GM21390 (cell line): Measurements from ENCODE around the gene DENND1A.
"Not testable (repeated sequence)": the region's sequence is repeated elsewhere in the genome, so short reads cannot be mapped to it uniquely, and the experiment has no call there.

ENCODE experiments used
- ATAC-seq: cut with Tn5 transposase; IDR thresholded peaks from one replicate; pipeline ENCODE4 v1.9.1; 2021; ENCODE audit not compliant: unreplicated experiment

DENND1A gene

DNA sequence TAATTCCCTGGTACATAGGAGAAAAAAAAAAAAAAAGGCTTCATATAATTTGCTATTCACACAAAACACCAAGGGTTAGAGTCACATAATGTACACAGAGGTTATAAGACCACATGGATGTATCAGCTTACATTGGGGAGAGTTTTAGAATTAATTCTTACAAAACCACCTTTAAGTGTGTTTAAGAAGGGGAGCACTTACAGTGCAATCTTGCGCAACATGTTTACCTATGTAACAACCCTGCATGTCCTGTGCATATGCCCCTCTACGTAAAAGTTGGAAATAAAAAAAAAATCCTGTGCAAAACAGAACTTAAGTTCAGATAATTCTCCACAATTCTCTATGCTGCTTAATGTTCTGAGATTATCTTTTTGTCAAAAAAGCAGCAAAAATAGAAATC is 190.0 kb downstream of the DENND1A start:
- no peak for ATAC-seq

DNA sequence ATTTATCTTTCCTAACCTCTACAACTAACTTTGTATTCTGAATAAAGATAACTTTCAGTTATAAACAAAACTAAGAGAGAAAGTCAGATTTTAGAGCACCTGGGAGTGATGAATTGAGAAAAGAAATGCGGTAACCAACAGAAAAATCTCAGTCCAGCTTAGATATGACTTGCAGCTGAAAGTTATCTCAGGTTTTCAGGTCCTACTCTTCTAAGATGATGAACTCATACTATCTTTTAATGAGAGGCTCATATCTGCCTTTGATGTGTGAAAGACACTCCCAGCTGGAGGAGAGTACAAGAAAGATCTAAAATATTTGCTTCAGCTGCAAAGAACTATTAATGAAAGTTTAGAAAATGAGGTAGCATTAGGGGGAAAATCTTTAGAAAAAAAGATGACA is 190.5 kb downstream of the DENND1A start:
- ATAC-seq: no peak

DNA sequence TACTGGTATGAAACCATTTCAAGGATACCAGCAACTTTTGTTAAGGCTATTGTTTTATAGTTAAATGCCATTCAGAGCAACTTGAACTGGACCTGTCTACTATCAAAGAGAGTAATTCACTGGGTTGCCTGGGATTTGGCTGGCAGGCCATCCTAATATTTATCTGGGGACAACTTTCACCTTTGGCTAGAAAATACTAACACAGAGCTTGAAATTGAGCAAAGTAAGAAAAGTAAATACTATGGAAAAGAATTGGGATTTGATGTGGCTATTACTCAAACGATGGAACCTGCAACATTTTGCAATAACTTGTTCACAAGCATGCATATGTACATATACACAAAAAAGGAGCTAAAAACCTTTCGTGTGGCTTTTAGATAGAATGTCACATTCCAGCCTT is 191.3 kb downstream of the DENND1A start:
- ATAC-seq: no peak

DNA sequence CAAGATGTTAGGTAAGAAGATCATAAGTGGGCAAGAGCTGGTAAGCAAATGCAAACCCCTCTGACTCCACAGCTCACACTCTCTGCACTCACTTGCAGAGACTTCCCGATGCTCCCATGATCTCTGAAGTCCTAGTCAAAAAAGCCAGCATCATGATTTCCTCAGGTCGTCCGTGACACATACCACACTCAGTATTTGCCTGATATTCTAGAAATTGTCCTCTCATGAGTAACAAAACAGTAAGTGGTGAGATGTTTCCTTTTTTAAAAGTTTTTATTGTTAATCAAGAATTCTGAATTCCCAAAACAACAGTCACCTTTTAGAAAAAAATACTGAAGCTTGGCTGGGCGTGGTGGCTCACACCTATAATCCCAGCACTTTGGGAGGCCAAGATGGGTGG is 194.6 kb downstream of the DENND1A start:
- no peak for ATAC-seq

DNA sequence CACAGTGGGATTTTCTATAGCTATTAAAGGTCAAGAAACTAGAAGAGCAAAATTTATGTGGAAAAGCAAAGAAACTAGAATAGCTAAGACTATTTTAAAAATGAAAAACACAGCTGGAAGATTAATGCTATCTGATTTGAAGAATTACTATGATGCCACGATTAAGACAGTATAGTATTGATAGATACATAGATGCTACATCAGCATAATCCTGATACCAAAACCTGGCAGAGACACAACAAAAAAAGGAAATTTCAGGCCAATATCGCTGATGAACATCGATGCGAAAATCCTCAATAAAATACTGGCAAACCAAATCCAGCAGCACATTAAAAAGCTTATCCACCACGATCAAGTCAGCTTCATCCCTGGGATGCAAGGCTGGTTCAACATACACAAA is 201.4 kb downstream of the DENND1A start:
- ATAC-seq: not testable (repeated sequence)

DNA sequence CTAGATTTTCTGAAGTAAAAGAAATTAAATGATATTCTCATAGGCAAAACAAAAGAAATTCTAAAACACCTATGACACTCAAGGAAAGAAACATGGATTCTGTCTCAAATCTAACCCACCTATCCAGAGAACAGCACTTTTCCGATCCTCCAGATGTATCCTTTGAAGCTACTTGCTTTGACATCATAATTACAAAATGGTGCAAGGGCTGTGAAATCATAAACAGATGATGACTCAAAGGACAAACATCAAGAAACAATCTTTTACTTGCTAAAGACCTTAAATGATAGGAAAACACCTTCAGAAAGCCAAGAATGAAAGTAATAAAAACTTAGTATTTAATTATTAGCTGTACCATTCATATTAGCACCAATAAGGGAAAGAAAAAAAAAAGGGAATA is 202.6 kb downstream of the DENND1A start:
- no peak for ATAC-seq

DNA sequence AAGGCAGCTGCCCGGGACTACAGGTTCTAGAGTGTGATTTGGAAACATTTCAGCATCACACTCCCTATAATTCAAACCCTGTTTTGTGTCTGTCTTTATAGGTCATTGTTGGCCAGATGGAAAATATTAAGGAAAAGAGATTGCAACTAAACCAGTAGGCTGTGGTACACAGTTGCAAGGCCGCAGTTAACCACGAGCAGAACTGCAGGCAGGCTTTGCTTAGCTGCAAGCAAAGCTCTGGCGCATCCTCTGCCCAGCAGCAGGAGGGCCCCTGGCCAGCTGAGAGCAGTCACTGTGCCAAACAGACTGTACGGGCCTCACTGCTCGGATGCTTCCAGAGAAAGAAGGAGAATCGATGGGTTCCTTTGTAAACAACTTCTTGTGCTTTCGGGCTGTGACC is 204.5 kb downstream of the DENND1A start:
- ATAC-seq: no peak

DNA sequence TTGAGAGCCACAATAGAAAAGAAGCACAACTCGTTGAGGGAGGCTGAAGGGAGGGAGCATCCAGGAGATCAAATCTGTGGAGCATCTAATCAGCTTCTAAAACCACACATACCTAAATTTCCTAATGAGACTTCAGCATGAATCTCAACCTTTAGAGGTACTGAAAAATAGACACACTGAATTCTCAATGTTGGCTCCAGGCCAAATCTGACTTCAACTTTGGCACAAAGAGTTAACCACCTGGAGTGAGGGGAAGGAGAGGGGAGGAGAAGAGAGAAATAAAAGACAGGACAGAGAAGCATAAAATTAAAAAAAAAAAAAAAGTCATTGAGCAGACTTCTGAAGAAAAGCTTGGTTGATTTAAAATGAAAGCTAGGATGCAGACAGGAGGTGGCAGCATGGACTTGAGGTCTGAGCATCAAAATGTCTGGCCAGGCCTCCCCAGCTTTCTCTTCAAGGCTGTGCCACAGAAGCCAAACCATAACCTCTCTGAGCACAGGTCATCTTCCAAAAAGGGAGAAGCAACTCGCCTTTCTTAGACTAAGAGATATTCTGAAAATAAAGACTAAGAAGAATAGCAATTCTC is 205.6 kb downstream of the DENND1A start:
- no peak for ATAC-seq

DNA sequence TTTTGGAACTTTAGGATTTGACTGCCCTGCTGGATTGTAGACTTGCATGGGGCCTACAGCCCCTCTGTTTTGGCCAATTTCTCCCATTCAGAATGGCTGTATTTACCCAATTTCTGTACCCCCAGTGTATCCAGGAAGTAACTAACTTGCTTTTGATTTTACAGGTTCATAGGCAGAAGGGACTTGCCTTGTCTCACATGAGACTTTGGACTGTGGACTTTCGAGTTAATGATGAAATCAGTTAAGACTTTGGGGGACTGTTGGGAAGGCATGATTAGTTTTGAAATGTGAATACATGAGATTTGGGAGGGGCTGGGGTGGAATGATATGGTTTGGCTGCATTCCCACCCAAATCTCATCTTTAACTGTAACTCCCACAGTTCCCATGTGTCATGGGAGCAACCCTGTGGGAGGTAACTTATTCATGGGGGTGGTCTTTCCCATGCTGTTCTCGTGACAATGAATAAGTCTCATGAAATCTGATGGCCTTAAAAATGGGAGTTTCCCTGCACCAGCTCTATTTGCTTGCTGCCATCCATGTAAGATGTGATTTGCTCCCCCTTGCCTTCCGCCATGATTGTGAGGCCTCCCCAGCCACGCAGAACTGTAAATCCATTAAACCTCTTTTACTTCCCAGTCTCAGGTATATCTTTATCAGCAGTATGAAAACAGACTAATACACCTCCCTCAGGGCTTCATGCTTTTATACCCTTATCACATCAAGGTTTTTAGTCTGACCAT is 206.6 kb downstream of the DENND1A start:
- ATAC-seq: no peak

DNA sequence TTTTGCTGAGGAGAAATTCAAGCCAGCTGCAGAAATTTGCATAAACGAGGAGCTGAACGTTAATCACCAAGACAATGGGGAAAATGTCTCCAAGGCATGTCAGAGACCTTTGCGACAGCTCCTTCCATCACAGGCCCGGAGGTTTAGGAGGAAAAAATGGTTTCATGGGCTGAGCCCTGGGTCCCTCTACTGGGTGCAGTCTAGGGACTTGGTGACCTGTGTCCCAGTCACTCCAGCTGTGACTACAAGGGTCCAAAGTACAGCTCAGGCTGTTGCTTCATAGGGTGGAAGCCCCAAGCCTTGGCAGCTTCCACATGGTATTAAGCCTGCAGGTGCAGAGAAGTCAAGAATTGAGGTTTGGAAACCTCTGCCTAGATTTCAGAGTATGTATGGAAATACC is 207.5 kb downstream of the DENND1A start:
- no peak for ATAC-seq

DNA sequence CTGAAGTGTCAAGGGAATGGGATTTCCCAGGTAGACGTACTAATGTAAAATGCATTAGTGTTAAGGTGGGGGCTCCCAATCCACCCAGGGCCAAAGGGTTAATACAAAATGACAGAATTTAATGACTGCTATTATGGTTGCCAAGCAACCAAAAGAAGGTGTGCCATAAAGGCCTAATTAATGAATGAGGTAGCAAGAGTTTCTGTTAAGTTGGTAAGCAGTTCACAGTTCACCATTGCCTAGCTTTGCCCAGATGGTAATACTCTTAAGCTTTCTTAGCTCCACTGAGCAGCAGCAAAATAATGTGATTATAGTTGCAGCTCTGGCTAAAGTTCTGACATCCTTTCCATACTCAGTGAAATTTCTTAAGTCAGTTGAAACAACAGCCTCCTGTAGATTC is 211.7 kb downstream of the DENND1A start:
- no peak for ATAC-seq

DNA sequence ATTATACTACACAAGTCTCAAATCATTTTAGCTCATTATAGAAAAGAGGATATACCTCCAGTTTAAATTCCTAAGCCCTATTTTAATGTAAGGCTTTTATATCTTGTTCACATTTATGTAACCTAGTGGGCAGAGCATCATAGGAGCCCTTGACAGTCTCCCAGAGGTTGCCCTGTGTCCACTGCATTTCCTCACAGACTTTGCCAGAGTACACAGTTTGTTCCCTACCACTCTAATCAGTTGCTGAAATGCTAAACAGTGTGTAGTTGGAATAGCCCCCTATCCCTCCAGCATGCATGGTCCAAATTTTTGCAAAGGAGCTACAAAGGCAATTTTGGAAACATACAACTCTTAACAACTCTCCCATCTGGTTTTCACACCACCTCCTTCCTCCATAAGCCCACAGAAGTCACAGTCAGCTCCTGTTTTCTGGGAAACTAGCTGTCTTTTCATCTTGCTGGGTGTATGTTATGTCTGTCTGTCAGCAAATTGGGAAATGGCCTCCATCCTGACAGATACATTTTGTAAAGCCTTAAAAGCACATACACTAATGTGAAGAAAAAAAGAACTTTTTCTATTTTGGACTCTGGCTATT is 212.2 kb downstream of the DENND1A start:
- no peak for ATAC-seq

DNA sequence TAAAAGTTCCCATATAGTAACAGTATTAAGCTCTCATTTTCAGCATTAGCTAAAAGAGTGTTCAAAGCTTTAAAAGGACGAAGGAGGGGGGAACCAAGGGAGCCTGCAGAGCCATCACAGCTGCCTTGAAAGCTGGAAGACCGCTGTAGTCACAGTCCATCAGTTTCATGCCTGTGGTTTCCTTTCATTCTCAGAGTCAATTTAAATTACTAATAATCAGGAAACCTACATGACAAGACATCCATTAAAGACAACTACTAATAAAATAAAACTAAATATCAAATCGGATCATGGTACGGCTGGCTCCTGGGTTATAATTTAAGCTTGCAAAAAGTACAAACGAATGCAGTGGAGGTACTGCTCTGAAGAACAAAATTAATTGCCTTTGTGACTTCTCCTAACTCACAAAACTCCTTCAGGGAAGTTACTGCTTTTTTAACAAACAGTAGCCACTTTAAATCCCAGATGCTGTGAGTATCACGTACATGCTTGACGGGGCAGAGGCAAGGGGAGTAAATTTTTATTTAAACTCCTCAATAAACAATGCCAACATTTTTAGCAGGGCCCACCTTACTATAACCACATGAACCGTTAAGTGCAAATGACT is 213.5 kb downstream of the DENND1A start:
- no peak for ATAC-seq

DNA sequence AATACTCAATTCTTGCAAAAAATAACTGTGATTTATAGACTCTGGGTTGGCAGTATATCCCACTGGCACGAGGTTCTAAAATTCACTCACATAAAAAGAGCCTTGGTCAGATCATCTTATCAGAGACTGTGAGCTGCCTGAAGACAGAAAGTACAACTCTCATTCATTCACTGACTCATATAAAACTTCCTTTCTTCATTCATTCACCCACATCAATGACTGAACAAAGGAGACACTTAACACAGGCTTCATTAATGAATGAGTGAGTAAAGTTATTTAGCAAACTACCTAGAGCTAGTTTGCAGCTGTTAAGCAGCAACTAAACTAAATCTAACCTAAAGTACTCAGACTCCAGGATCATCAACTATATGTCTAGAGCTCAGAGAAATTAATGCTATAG is 214.7 kb downstream of the DENND1A start:
- ATAC-seq: no peak

DNA sequence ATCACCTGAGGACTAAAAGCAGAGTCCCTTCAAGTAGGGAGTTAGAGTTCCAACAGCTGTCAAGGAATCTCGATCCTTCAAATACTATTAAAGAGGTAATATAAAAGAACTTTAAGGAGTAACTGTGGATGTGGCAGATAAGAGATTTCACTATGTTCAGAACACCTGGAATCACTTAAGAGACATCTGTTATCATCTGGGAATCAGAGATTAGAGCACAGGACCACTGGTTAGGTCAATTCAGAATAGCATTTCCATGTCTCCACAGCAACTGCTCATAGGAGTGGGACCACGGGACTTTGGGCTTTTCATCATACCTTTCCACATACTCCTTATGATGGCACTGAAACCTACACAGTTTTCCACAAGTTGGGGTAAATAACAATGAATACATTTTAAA is 216.6 kb downstream of the DENND1A start:
- no peak for ATAC-seq

DNA sequence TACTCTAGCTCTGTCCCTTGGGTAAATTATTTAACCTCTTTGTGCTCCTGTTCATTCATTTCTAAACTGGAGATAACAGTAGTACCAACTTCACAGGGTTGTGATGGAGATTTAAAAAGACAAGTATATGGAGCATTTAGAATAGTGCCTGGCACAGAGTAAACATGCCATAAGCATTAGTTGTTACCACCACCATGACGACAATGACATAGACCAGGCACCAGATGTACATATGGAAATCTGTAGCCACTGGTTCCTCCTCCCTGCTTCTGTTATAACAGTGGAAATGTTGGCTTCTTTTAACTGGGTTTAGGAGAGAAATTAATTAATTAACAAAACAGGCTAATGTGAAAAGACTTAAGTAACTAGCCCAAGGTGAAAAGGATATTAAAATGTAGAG is 217.5 kb downstream of the DENND1A start:
- no peak for ATAC-seq

DNA sequence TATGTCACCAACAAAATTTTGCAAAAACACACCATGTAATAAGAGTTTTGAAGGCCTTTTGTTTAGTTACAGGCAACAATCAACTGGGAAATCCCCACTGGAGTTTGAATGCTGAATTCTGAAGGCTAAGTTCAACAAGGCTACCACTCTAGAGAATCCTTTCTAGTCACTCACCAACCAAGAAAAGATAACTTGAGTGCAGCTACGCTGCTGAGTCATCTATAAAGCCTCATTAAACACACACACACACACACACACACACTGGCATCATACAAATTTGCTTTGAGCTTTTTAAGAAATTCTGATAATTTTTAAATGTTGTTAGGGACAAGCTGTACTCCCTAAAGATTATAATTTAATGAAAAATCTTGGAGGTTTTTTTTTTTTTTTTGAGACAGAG is 219.6 kb downstream of the DENND1A start:
- ATAC-seq: no peak

DNA sequence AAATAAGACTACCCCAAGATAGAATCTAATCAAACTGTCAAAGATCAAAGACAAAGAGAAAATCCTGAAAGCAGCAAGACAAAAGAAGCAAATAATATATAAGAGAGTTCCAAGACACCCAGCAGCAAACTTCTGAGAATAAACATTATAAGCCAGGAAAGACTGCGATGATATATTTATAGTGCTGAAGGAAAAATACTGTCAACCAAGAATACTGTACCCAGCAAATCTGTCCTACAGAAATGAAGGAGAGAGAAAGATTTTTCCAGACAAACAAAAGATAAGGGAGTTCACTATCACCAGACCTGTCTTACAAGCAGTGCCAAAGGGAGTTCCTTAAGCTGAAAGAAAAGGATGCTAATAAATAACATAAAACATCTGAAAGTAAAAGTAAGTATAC is 227.4 kb downstream of the DENND1A start:
- no peak for ATAC-seq

DNA sequence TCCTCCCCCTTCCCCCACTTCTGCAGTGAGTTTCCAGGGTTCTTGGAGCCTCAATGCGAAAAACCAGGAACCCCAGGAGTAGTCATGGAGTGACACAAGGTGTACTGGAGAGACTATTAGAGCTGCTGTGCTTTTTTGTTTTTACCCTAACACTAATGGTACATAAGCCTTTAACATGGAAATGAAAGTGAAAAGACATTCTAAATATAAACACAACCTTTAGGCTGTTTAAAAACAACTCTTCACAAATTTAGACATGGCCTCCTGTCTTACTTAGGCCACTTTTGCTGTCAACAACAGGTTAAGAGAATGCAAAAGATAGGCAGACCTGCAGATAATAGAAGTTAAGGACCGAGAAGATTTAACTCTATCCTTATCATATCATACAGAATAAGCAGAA is 232.2 kb downstream of the DENND1A start:
- ATAC-seq: no peak

DNA sequence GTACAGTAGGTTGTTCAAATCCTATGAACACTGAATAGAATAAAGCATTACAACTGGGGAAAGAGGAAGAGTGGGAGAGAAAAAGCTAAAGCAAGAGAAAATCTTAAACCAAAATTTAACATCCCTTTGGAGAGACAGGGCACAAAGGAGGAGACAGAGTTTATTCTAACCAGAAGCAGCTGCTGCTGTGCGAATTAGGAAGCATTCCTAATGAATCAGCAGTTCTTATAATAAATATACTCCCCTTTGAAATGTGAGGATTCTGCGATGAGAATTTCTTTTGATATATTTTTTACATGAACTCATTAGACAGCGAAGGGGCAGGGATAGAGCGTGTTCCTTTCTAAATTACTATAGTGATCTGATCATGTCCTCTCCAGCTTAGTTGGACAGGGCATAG is 233.4 kb downstream of the DENND1A start:
- no peak for ATAC-seq

DNA sequence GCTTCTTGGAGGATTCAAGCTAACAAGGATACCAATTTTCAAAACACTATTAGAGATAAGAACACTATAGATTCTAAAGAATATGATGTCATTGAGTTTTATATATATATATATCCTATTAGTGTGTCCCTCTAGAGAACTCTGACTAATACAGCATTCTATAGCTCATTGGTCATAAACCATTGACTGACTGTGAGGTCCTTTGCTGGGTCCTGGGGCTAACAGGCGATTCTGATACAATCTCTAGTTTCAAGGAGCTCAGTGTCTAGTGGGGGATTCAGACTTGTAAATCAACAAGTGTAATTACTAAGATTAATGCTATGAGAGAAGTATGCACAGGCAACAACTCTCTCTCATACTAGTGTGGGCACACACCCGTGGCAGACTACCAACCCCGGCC is 234.5 kb downstream of the DENND1A start:
- no peak for ATAC-seq

DNA sequence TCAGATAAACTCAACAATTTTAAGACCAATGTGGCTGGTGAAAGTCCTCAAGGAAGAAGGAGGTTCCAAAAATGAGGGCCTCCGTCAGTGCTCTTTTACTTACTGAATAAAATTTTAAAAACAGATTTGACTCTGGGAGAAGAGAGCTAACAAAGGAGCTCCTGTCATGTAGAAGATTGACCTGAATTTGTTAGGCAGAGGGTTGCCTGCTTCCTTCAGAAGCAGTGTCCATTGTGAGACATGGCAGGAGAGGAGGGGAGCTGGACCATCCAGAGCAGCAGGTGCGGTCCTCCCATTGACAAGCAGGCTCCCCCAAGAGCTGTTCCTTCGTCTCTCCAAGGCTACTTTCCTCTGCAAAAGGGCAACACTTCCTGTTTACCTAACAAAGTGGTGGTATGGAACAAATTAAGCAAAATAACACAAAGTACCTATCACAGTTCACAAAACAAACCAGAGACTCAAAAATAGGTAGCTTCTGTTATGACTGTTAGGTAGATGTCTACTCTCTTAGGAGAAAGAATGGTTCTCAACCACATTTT is 238.1 kb downstream of the DENND1A start:
- no peak for ATAC-seq
